Body of pancreas (tissue), 4 donors: ENCODE data around the gene CAPN11. TPM values are rescaled to one million over a fixed set of nuclear protein-coding genes. Genes with fewer than 3 reads are reported as not detected.

Experiments
- ATAC-seq: fragments of 150-250 bp; one replicate; pipeline ENCODE4 v1.9.1; 2016
- DNase-seq, 4 donors: peaks; one replicate each; pipeline ENCODE4 v3.0.0-alpha.2; 2019
- H3K27ac ChIP-seq, 4 donors: fragments of 200-600 bp; sonication (generic); 1 replicate in 3 of 4; 2 replicates in 1 of 4; pipeline versions ENCODE4 v1.5.1 to v1.6.1; 2016 to 2019; ENCODE audit warnings: mild to moderate bottlenecking in 1 of 4, mixed read lengths in 1 of 4, moderate library complexity in 1 of 4
- H3K27me3 ChIP-seq, 2 donors: fragments of 200-600 bp; sonication (generic); one replicate each; pipeline ENCODE4 v1.6.0; 2016; ENCODE audit warnings: mild to moderate bottlenecking in 1 of 2
- H3K36me3 ChIP-seq, 2 donors: fragments of 200-600 bp; sonication (generic); replicated peaks in 1 of 2; 2 replicates each; pipeline ENCODE4 v1.5.1; 2016; ENCODE audit warnings: low read depth in 2 of 2; ENCODE audit not compliant: insufficient read depth in 1 of 2
- H3K4me1 ChIP-seq: fragments of 200-600 bp; sonication (generic); one replicate; pipeline ENCODE4 v1.6.0; 2016
- H3K4me3 ChIP-seq, 2 donors: fragments of 200-600 bp; sonication (generic); 1 replicate in 1 of 2; 2 replicates in 1 of 2; pipeline ENCODE4 v1.5.1; 2016 to 2019
- H3K9me3 ChIP-seq, 3 donors: fragments of 200-600 bp; sonication (generic); 1 replicate in 2 of 3; 2 replicates in 1 of 3; pipeline ENCODE4 v1.5.1; 2016
- CTCF ChIP-seq, 7 experiments: fragments of 450-650 bp in 4 of 7; fragments of 200-600 bp in 3 of 7; sonication (generic) in 3 of 7; IDR thresholded peaks; one replicate each; pipeline ENCODE4 v1.5.1; 2016 to 2019; ENCODE audit warnings: antibody characterized with exemption in 7 of 7
- POLR2A ChIP-seq, 3 donors: fragments of 450-650 bp; IDR thresholded peaks; one replicate each; pipeline ENCODE4 v1.6.1; 2016; ENCODE audit warnings: antibody characterized with exemption in 3 of 3, mild to moderate bottlenecking in 2 of 3
- WGBS, 2 donors: methylation state at CpG; one replicate each; pipeline ENCODE4 v1.1.5; 2017; 5-methylcytosine and 5-hydroxymethylcytosine counted together
- intact Hi-C: fragments of 100-400 bp; cut with DNase I; formaldehyde crosslinking; loops from one replicate; pipeline ENCODE4 v1.15.1; 2023
- total RNA-seq, 2 donors: library from RNA; depleted of rRNA; stranded (reverse); fragments of >200 nt; gene quantifications; one replicate each; pipeline ENCODE4 v1.1.0, GENCODE V29; 2016

CAPN11 gene
- total RNA-seq, 2 donors from 2014 or later, result 0.66 TPM; not detected in 1

- H3K4me1 ChIP-seq, result peaks cover 90% of the 10 kb centered on the region
- TF ChIP-seq CTCF (IDR thresholded peaks at IDR 0.05) (no peak), POLR2A (IDR thresholded peaks at IDR 0.05) (no peak)
- 28 to 48% methylated on average over 2 of the region's 2 CpGs for WGBS, 2 donors
- DNase-seq (no peak), ATAC-seq (no peak)
- H3K27me3 ChIP-seq, result no peaks in the 10 kb centered on the region
- peak overlapping the region; percentile 92 to 95 (median 94) for H3K27ac ChIP-seq
- no peaks in the 10 kb centered on the region for H3K36me3 ChIP-seq
- no peaks in the 10 kb centered on the region for H3K9me3 ChIP-seq
- intact Hi-C loops, result no loop called here
- H3K4me3 ChIP-seq, result no peak overlapping the region
Observed at GRCh38 chr6:44221961-44222335, 63.3 kb downstream of the CAPN11 start.

DNA sequence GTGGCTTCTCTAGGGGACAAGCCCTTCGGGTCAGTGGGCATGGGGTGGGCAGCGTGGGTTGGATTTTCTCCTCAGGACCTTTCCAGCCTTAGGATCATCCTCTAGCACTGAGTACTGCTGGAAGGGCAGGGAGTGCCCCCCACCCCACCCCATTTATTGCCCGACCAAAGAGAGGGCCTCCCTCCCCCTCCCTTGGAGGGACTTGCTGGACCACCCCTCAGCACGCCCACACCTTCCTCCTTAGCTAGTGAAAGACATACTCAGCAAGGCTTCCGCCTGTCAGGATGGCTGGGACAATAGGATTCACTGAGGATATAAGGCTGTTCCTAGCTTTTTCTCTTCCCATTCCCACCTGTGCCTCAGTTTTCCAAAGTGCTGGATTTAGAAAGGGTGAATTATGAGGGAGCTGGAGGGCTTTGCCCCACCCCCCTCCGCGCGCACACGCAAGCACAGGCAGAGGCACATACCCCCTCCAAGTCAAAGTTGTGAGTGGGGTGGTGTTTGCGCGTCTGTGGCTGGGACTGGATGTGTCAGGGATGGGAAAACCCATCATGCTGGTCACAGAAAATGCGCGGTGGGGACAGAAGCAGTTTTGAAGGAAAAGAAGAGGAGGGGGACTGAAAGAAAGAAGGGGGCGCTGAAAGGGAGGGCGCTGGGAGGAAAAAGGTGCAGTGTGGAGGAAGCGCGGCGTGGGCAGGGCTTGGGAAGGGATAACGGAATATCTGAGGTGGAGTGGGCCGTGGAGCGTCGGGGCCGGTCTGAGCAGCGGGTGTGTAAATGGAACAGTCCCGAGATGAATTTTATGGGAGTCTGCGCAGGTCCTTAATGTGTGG is 64.1 kb downstream of the CAPN11 start:
- no peaks in the 10 kb centered on the region for H3K36me3 ChIP-seq
- peak overlapping the region; percentile 92 to 95 (median 94) for H3K27ac ChIP-seq
- ATAC-seq (no peak), DNase-seq (no peak)
- H3K9me3 ChIP-seq, result no peaks in the 10 kb centered on the region
- no peaks in the 10 kb centered on the region for H3K27me3 ChIP-seq
- TF ChIP-seq POLR2A (IDR thresholded peaks at IDR 0.05) (no peak), CTCF (IDR thresholded peaks at IDR 0.05) (no peak)
- 30 to 33% methylated on average over 25 to 26 of the region's 26 CpGs for WGBS, 2 donors
- intact Hi-C loops, result no loop called here
- H3K4me3 ChIP-seq, result peak overlapping the region in 1 of 2 donors; percentile 21
- H3K4me1 ChIP-seq, result peaks cover 90% of the 10 kb centered on the region

- 0% methylated on average over 10 to 55 of the region's 73 CpGs for WGBS, 2 donors
- Histone ChIP-seq H3K4me1 (peaks cover 89% of the 10 kb centered on the region), H3K27me3 (no peaks in the 10 kb centered on the region), H3K4me3 (peak within 1 kb of the TSS in 1 of 2 donors; percentile 21), H3K27ac (peak within 1 kb of the TSS; percentile 92 to 95 (median 94)), H3K36me3 (no peaks in the 10 kb centered on the region), H3K9me3 (no peaks in the 10 kb centered on the region)
- intact Hi-C loops, result no loop called here
- peak; percentile 31 for ATAC-seq
- DNase-seq, result peak; percentile 77 to 86 (median 82)
- TF ChIP-seq POLR2A (IDR thresholded peaks at IDR 0.05) (peak in 2 of 3 donors; percentile 31 to 58), CTCF (IDR thresholded peaks at IDR 0.05) (peak in 3 of 7 experiments; percentile 21 to 26 (median 23))
Observed at GRCh38 chr6:44223319-44224028, 64.9 kb downstream of the CAPN11 start, which contains the start of gene SLC29A1. Gene SLC29A1 (plus strand): TSS chr6:44223595. CDS start chr6:44227314, 3,719 bp downstream.

GRCh38 chr6:44224029-44224964 is 65.7 kb downstream of the CAPN11 start:
- no peak for ATAC-seq
- no peaks in the 10 kb centered on the region for H3K9me3 ChIP-seq
- peaks cover 89% of the 10 kb centered on the region for H3K4me1 ChIP-seq
- peak overlapping the region; percentile 92 to 95 (median 94) for H3K27ac ChIP-seq
- H3K4me3 ChIP-seq, result peak overlapping the region in 1 of 2 donors; percentile 21
- H3K36me3 ChIP-seq, result no peaks in the 10 kb centered on the region
- no peaks in the 10 kb centered on the region for H3K27me3 ChIP-seq
- TF ChIP-seq POLR2A (IDR thresholded peaks at IDR 0.05), result no peak
- TF ChIP-seq CTCF (IDR thresholded peaks at IDR 0.05), result no peak
- 9 to 42% methylated on average over 4 to 18 of the region's 18 CpGs for WGBS, 2 donors
- no peak for DNase-seq
- intact Hi-C loops, result no loop called here
